ENCODE data around the gene CACNA1C.
"Not testable (repeated sequence)": the region's sequence is repeated elsewhere in the genome, so short reads cannot be mapped to it uniquely, and the experiment has no call there.

CACNA1C gene

GRCh38 chr12:2466211-2466610 is 413.4 kb downstream of the CACNA1C start:
- DNase-seq, result no peak

GRCh38 chr12:2467447-2468195 is 414.8 kb downstream of the CACNA1C start:
- no peak for DNase-seq

- no peak for DNase-seq
Observed at GRCh38 chr12:2475984-2476383, 423.2 kb downstream of the CACNA1C start.

GRCh38 chr12:2477009-2477766 is 424.4 kb downstream of the CACNA1C start:
- no peak for DNase-seq

- no peak for DNase-seq
Observed at GRCh38 chr12:2479851-2480535, 427.2 kb downstream of the CACNA1C start.

GRCh38 chr12:2481346-2481745 is 428.6 kb downstream of the CACNA1C start:
- no peak for DNase-seq

- no peak for DNase-seq
Observed at GRCh38 chr12:2481951-2482350, 429.2 kb downstream of the CACNA1C start.

- no peak for DNase-seq
Observed at GRCh38 chr12:2482938-2483660, 430.3 kb downstream of the CACNA1C start.

- DNase-seq, result no peak
Observed at GRCh38 chr12:2483713-2484112, 430.9 kb downstream of the CACNA1C start.

GRCh38 chr12:2484141-2484776 is 431.5 kb downstream of the CACNA1C start:
- no peak for DNase-seq

- no peak for DNase-seq
Observed at GRCh38 chr12:2485681-2486080, 432.9 kb downstream of the CACNA1C start.

GRCh38 chr12:2486796-2487195 is 434.0 kb downstream of the CACNA1C start:
- DNase-seq, result no peak

GRCh38 chr12:2487278-2487677 is 434.5 kb downstream of the CACNA1C start:
- no peak for DNase-seq

- DNase-seq, result no peak
Observed at GRCh38 chr12:2488131-2488530, 435.3 kb downstream of the CACNA1C start.

GRCh38 chr12:2488596-2488995 is 435.8 kb downstream of the CACNA1C start:
- no peak for DNase-seq

- DNase-seq, result no peak
Observed at GRCh38 chr12:2489275-2489674, 436.5 kb downstream of the CACNA1C start.

- DNase-seq, result no peak
Observed at GRCh38 chr12:2490831-2491230, 438.0 kb downstream of the CACNA1C start.

GRCh38 chr12:2491349-2491748 is 438.6 kb downstream of the CACNA1C start:
- DNase-seq, result not testable (repeated sequence)

- no peak for DNase-seq
Observed at GRCh38 chr12:2492236-2492635, 439.4 kb downstream of the CACNA1C start.

- DNase-seq, result no peak
Observed at GRCh38 chr12:2493086-2493485, 440.3 kb downstream of the CACNA1C start.

- no peak for DNase-seq
Observed at GRCh38 chr12:2494486-2495192, 441.9 kb downstream of the CACNA1C start.
